ENCODE data around the gene PTGIS.

Gene PTGIS

DNA sequence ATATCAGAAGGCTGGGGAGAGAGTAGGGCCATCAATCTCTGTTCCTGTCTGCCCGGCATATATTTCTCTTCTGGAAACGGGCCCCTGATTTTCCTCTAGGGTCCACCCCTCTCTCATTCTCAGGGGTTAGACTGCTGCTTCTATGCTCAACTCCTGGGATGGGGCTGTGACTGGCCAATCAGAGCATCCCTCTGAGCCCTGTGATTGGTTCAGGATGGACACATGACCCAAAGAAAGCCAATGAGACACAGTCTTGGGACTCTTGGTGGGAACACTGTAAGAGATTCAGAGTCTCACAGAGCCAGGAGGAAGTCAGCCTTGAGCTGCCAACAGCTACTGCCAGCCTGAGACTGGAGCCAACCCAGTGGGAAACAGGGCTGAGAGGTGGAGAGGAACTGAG lies 54.4 kb downstream of the PTGIS start:
- TF ChIP-seq, protein P1, sequence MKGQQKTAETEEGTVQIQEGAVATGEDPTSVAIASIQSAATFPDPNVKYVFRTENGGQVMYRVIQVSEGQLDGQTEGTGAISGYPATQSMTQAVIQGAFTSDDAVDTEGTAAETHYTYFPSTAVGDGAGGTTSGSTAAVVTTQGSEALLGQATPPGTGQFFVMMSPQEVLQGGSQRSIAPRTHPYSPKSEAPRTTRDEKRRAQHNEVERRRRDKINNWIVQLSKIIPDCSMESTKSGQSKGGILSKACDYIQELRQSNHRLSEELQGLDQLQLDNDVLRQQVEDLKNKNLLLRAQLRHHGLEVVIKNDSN (IDR thresholded peaks at IDR 0.05) = peak; percentile 60
- no peak for TF ChIP-seq EGR1 (IDR thresholded peaks at IDR 0.05)

GRCh38 chr20:49513009-49513408 lies 54.9 kb downstream of the PTGIS start:
- TF ChIP-seq FOXM1 (IDR thresholded peaks at IDR 0.05; ENCODE audit: borderline replicate concordance, low read depth) = no peak
- TF ChIP-seq TEAD4 (IDR thresholded peaks at IDR 0.05) = no peak
- TF ChIP-seq REST (IDR thresholded peaks at IDR 0.05; ENCODE audit: low read depth) = no peak
- TF ChIP-seq ZBTB7A (IDR thresholded peaks at IDR 0.05; ENCODE audit: low read depth) = no peak
- TF ChIP-seq, protein P1 (IDR thresholded peaks at IDR 0.05) = no peak
- TF ChIP-seq CEBPB (IDR thresholded peaks at IDR 0.05) = no peak
- TF ChIP-seq NFIC (IDR thresholded peaks at IDR 0.05) = no peak
- TF ChIP-seq TAF1 (IDR thresholded peaks at IDR 0.05; ENCODE audit: low read depth) = no peak
- TF ChIP-seq, protein P2, sequence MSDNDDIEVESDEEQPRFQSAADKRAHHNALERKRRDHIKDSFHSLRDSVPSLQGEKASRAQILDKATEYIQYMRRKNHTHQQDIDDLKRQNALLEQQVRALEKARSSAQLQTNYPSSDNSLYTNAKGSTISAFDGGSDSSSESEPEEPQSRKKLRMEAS (IDR thresholded peaks at IDR 0.05) = no peak
- TF ChIP-seq CREB1 (IDR thresholded peaks at IDR 0.05; ENCODE audit: low read depth) = no peak
- no peak for TF ChIP-seq EP300 (IDR thresholded peaks at IDR 0.05; ENCODE audit: borderline replicate concordance)
- TF ChIP-seq YY1 (IDR thresholded peaks at IDR 0.05; ENCODE audit: low read depth) = no peak
- no peak for TF ChIP-seq TCF12 (IDR thresholded peaks at IDR 0.05; ENCODE audit: low read depth)
- TF ChIP-seq EGR1 (IDR thresholded peaks at IDR 0.05) = no peak
- no peak for TF ChIP-seq RAD21 (IDR thresholded peaks at IDR 0.05; ENCODE audit: low read depth)

DNA sequence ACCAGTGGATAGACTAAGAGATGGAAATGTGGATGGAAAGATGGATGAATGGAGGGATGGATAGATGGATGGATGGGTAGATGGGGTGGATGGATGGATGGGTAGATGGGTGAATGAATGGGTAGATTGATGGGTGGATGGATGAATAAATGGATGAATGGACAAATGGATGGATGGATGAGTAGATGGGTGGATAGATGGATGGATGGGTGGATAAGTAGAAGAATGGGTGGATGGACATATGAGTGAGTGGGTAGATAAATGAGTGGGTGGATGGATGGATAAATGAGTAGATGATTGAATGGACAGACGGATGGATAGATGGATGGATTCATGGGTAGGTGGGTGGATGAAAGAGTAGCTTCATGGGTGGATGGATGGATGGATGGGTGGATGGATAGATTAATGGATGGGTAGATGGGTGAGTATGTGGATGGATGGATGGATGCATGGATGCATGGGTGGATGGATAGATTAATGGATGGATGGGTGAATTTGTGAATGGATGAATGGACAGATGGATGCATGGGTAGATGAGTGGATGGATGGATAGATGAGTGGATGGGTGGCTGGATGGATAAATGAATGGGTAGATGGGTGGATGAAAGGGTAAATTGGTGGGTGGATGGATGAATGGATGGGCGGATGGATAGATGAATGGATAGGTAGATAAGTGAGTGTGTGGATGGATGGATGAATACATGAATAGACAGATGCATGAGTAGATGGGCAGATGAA lies 56.0 kb downstream of the PTGIS start:
- TF ChIP-seq, protein P2 (IDR thresholded peaks at IDR 0.05) = no peak
- no peak for TF ChIP-seq EGR1 (IDR thresholded peaks at IDR 0.05)
- no peak for TF ChIP-seq RAD21 (IDR thresholded peaks at IDR 0.05; ENCODE audit: low read depth)
- no peak for TF ChIP-seq TCF12 (IDR thresholded peaks at IDR 0.05; ENCODE audit: low read depth)
- no peak for TF ChIP-seq REST (IDR thresholded peaks at IDR 0.05; ENCODE audit: low read depth)
- no peak for TF ChIP-seq NFIC (IDR thresholded peaks at IDR 0.05)
- no peak for TF ChIP-seq FOXM1 (IDR thresholded peaks at IDR 0.05; ENCODE audit: borderline replicate concordance, low read depth)
- TF ChIP-seq TAF1 (IDR thresholded peaks at IDR 0.05; ENCODE audit: low read depth) = no peak
- no peak for TF ChIP-seq ZBTB7A (IDR thresholded peaks at IDR 0.05; ENCODE audit: low read depth)
- no peak for TF ChIP-seq EP300 (IDR thresholded peaks at IDR 0.05; ENCODE audit: borderline replicate concordance)
- no peak for TF ChIP-seq CREB1 (IDR thresholded peaks at IDR 0.05; ENCODE audit: low read depth)
- TF ChIP-seq, protein P1 (IDR thresholded peaks at IDR 0.05) = no peak
- no peak for TF ChIP-seq YY1 (IDR thresholded peaks at IDR 0.05; ENCODE audit: low read depth)
- TF ChIP-seq CEBPB (IDR thresholded peaks at IDR 0.05) = no peak
- TF ChIP-seq TEAD4 (IDR thresholded peaks at IDR 0.05) = no peak

GRCh38 chr20:49510562-49511122 lies 57.3 kb downstream of the PTGIS start:
- TF ChIP-seq CEBPB (IDR thresholded peaks at IDR 0.05) = no peak
- TF ChIP-seq, protein P2 (IDR thresholded peaks at IDR 0.05) = no peak
- TF ChIP-seq REST (IDR thresholded peaks at IDR 0.05; ENCODE audit: low read depth) = no peak
- no peak for TF ChIP-seq RAD21 (IDR thresholded peaks at IDR 0.05; ENCODE audit: low read depth)
- TF ChIP-seq YY1 (IDR thresholded peaks at IDR 0.05; ENCODE audit: low read depth) = no peak
- TF ChIP-seq TCF12 (IDR thresholded peaks at IDR 0.05; ENCODE audit: low read depth) = no peak
- TF ChIP-seq, protein P1 (IDR thresholded peaks at IDR 0.05) = no peak
- no peak for TF ChIP-seq NFIC (IDR thresholded peaks at IDR 0.05)
- TF ChIP-seq TAF1 (IDR thresholded peaks at IDR 0.05; ENCODE audit: low read depth) = no peak
- no peak for TF ChIP-seq TEAD4 (IDR thresholded peaks at IDR 0.05)
- no peak for TF ChIP-seq EGR1 (IDR thresholded peaks at IDR 0.05)
- no peak for TF ChIP-seq ZBTB7A (IDR thresholded peaks at IDR 0.05; ENCODE audit: low read depth)
- TF ChIP-seq CREB1 (IDR thresholded peaks at IDR 0.05; ENCODE audit: low read depth) = no peak
- no peak for TF ChIP-seq EP300 (IDR thresholded peaks at IDR 0.05; ENCODE audit: borderline replicate concordance)
- no peak for TF ChIP-seq FOXM1 (IDR thresholded peaks at IDR 0.05; ENCODE audit: borderline replicate concordance, low read depth)

Data from Ishikawa (cell line).